ENCODE measurements around the gene MYH3. TPM values are rescaled to one million over a fixed set of nuclear protein-coding genes. Genes with fewer than 3 reads are reported as not detected.

Gene MYH3
- polyA plus RNA-seq, 1 donor (not counting 4 experiments of a cell fraction or from before 2014, with no cell fraction given), result 0.83 TPM

DNA sequence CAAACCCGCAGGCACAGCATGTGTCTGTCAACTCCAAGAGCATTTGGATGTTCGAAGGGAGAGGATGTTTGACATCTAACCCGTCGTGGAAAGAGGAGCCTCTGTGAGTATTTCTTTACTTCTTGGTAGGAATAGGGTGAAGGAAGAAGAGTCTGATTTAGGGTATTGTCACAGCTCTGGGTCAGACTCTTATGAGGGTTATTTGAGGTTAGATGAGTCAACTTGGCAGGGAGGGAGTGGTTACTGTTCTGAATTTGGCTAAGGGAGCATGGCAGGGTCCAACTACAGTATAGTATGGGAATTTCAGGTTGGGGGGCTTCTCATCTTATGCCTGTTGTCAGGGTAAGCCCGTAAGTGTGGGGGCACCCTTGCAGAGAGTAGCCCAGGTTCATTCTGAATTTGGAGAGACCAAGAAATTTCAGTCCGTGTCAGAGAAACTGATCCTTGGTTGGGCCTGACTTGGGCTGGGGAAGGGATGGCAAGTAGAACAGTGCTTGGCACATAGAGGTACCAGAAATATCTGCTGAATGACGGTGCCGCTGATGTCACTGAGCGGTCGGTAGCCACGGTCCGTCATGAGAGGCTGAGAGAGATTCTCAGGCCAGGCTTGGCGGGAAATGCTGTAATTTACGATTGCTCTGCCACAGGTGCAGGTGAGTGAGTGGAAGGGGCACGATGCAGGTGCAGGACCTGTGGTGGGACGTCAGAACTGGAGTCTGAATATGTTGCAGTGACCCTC, 43.2 kb downstream of the MYH3 start:
- Histone ChIP-seq H3K9me1 (ENCODE audit: control insufficient read depth, extremely low read depth, insufficient read depth, low read length) (no peaks in the 10 kb centered on the region), H3K36me3 (ENCODE audit: control insufficient read depth in 2 of 2, extremely low read depth in 1 of 2, insufficient read depth in 2 of 2, low read length in 2 of 2) (no peaks in the 10 kb centered on the region), H2AFZ (ENCODE audit: control insufficient read depth, low read length) (no peak overlapping the region), H3K4me3 (ENCODE audit: control insufficient read depth in 2 of 3, extremely low read depth in 1 of 3, insufficient read depth in 2 of 3, low read depth in 1 of 3, low read length in 3 of 3) (no peak overlapping the region), H3K9me3 (ENCODE audit: control insufficient read depth, low read depth, low read length) (no peaks in the 10 kb centered on the region), H3K27ac (ENCODE audit: control insufficient read depth, insufficient read depth, low read length) (no peak overlapping the region), H3K4me2 (ENCODE audit: control insufficient read depth, extremely low read depth, insufficient read depth, low read depth, low read length) (no peak overlapping the region), H3K4me1 (ENCODE audit: control insufficient read depth, extremely low read depth, insufficient read depth, low read length) (peaks cover 13% of the 10 kb centered on the region), H3K9ac (ENCODE audit: control insufficient read depth, extremely low read depth, insufficient read depth, low read length) (no peak overlapping the region), H4K20me1 (ENCODE audit: control insufficient read depth, extremely low read depth, insufficient read depth, low read length) (no peaks in the 10 kb centered on the region), H3K27me3 (ENCODE audit: control insufficient read depth, extremely low read depth, insufficient read depth, low read length) (no peaks in the 10 kb centered on the region), H3K79me2 (ENCODE audit: control insufficient read depth, insufficient read depth, low read length) (no peaks in the 10 kb centered on the region)
- TF ChIP-seq, protein P1, sequence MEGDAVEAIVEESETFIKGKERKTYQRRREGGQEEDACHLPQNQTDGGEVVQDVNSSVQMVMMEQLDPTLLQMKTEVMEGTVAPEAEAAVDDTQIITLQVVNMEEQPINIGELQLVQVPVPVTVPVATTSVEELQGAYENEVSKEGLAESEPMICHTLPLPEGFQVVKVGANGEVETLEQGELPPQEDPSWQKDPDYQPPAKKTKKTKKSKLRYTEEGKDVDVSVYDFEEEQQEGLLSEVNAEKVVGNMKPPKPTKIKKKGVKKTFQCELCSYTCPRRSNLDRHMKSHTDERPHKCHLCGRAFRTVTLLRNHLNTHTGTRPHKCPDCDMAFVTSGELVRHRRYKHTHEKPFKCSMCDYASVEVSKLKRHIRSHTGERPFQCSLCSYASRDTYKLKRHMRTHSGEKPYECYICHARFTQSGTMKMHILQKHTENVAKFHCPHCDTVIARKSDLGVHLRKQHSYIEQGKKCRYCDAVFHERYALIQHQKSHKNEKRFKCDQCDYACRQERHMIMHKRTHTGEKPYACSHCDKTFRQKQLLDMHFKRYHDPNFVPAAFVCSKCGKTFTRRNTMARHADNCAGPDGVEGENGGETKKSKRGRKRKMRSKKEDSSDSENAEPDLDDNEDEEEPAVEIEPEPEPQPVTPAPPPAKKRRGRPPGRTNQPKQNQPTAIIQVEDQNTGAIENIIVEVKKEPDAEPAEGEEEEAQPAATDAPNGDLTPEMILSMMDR (optimal IDR thresholded peaks at IDR 0.05 in 1 of 3, IDR thresholded peaks at IDR 0.05 in 1 of 3, conservative IDR thresholded peaks at IDR 0.05 in 1 of 3; ENCODE audit: extremely low read depth in 1 of 3, insufficient read depth in 2 of 3, low read length in 3 of 3), result no peak
- TF ChIP-seq EZH2 (IDR thresholded peaks at IDR 0.05; ENCODE audit: low read length), result no peak
- FAIRE-seq (no peak), DNase-seq (ENCODE audit: low read depth, low spot score) (no peak)
- dilution Hi-C loops (cut with MboI; ENCODE audit: extremely low pct_ligation_motif_present, low sequenced_read_pairs), result loop anchor here (25.0 kb wide), 1 partner anchor 327 kb away; no protein-coding TSS in a partner anchor

DNA sequence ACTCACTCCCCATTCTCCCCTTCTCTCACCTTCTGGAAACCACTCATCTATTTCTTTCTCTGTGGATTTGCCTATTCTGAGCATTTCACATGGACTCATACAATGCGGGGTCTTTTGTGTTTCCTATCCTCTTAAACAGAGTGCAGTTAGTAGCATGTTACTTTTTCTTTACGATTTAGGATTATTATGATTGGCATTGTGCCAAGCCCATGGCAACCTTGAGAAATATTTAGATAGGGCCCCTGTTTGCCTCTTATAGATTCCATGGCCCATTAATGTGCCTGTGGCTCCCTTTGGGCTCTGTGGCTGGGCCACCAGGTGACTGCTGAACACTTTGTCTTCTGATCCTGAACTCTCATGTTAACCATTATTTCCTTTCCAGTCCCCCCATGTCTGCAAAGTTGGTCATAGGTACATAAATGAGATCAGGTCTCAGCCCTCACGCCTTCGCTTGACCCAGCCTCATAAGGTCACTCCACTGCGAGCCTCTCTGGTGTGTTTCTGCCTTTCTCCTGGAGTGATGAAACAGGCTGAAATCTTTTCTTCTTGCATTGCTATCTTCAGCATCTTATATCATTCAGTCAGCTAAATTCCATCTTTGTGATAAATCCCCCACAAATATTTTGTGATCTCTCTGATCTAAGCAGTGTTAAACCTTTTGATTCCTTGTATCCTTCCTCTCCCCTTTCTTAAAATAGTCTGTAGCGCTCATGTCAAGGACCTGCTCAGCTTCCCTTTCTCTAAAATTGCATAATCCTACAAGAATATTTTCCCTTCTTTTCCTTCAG, 44.0 kb downstream of the MYH3 start:
- peaks cover 9% of the 10 kb centered on the region for H3K4me1 ChIP-seq (ENCODE audit: control insufficient read depth, extremely low read depth, insufficient read depth, low read length)
- no peak overlapping the region for H3K27ac ChIP-seq (ENCODE audit: control insufficient read depth, insufficient read depth, low read length)
- H3K36me3 ChIP-seq (ENCODE audit: control insufficient read depth in 2 of 2, extremely low read depth in 1 of 2, insufficient read depth in 2 of 2, low read length in 2 of 2), result no peaks in the 10 kb centered on the region
- H4K20me1 ChIP-seq (ENCODE audit: control insufficient read depth, extremely low read depth, insufficient read depth, low read length), result no peaks in the 10 kb centered on the region
- no peak overlapping the region for H3K9ac ChIP-seq (ENCODE audit: control insufficient read depth, extremely low read depth, insufficient read depth, low read length)
- H3K4me2 ChIP-seq (ENCODE audit: control insufficient read depth, extremely low read depth, insufficient read depth, low read depth, low read length), result no peak overlapping the region
- TF ChIP-seq, protein P1 (optimal IDR thresholded peaks at IDR 0.05 in 1 of 3, IDR thresholded peaks at IDR 0.05 in 1 of 3, conservative IDR thresholded peaks at IDR 0.05 in 1 of 3; ENCODE audit: extremely low read depth in 1 of 3, insufficient read depth in 2 of 3, low read length in 3 of 3), result no peak
- no peak for TF ChIP-seq EZH2 (IDR thresholded peaks at IDR 0.05; ENCODE audit: low read length)
- DNase-seq (ENCODE audit: low read depth, low spot score) (no peak), FAIRE-seq (no peak)
- no peaks in the 10 kb centered on the region for H3K9me1 ChIP-seq (ENCODE audit: control insufficient read depth, extremely low read depth, insufficient read depth, low read length)
- no peak overlapping the region for H3K4me3 ChIP-seq (ENCODE audit: control insufficient read depth in 2 of 3, extremely low read depth in 1 of 3, insufficient read depth in 2 of 3, low read depth in 1 of 3, low read length in 3 of 3)
- dilution Hi-C loops (cut with MboI; ENCODE audit: extremely low pct_ligation_motif_present, low sequenced_read_pairs), result loop anchor here (25.0 kb wide), 1 partner anchor 326 kb away; no protein-coding TSS in a partner anchor
- H2AFZ ChIP-seq (ENCODE audit: control insufficient read depth, low read length), result no peak overlapping the region
- no peaks in the 10 kb centered on the region for H3K27me3 ChIP-seq (ENCODE audit: control insufficient read depth, extremely low read depth, insufficient read depth, low read length)
- no peaks in the 10 kb centered on the region for H3K79me2 ChIP-seq (ENCODE audit: control insufficient read depth, insufficient read depth, low read length)
- no peaks in the 10 kb centered on the region for H3K9me3 ChIP-seq (ENCODE audit: control insufficient read depth, low read depth, low read length)
